Fibroblast of lung (primary cell): Measurements from ENCODE around the gene FBF1. TPM values are rescaled to one million over a fixed set of nuclear protein-coding genes. Genes with fewer than 3 reads are reported as not detected.

Experiments used
- DNase-seq, 2 donors: peaks; one replicate each; pipeline versions ENCODE4 v3.0.0 to v3.0.0-alpha.2; 2010; ENCODE audit warnings: low read depth in 2 of 2
- H2AFZ ChIP-seq: 2 replicates; pipeline ENCODE4 v1.5.1; 2012; ENCODE audit warnings: low read length, control low read depth, inconsistent platforms
- H3K27ac ChIP-seq: 2 replicates; pipeline ENCODE4 v1.5.1; 2011; ENCODE audit warnings: low read length, control low read depth; ENCODE audit not compliant: insufficient read depth
- H3K27me3 ChIP-seq: 2 replicates; pipeline ENCODE4 v1.5.1; 2011; ENCODE audit warnings: mild to moderate bottlenecking, low read length; ENCODE audit not compliant: control insufficient read depth, insufficient read depth
- H3K36me3 ChIP-seq: 2 replicates; pipeline ENCODE4 v1.5.1; 2011; ENCODE audit warnings: low read length; ENCODE audit not compliant: control insufficient read depth, insufficient read depth
- H3K4me1 ChIP-seq: 2 replicates; pipeline ENCODE4 v1.5.1; 2011; ENCODE audit warnings: low read length; ENCODE audit not compliant: control insufficient read depth, insufficient read depth; ENCODE audit errors: extremely low read depth
- H3K4me2 ChIP-seq: 2 replicates; pipeline ENCODE4 v1.5.1; 2011; ENCODE audit warnings: low read length, control low read depth; ENCODE audit not compliant: insufficient read depth; ENCODE audit errors: extremely low read depth
- H3K4me3 ChIP-seq, 4 experiments: fragments of 200-600 bp in 1 of 4; sonication (generic) in 1 of 4; replicated peaks in 1 of 4; 2 replicates each; pipeline ENCODE4 v1.5.1; 2011 to 2016; ENCODE audit warnings: low read length in 4 of 4, low read depth in 3 of 4, mild to moderate bottlenecking in 3 of 4, control low read depth in 2 of 4, inconsistent platforms in 1 of 4, mixed read lengths in 1 of 4; ENCODE audit not compliant: insufficient read depth in 1 of 4; ENCODE audit errors: control extremely low read depth in 1 of 4
- H3K79me2 ChIP-seq: 2 replicates; pipeline ENCODE4 v1.5.1; 2012; ENCODE audit warnings: mild to moderate bottlenecking, low read length, inconsistent platforms; ENCODE audit not compliant: control insufficient read depth, insufficient read depth
- H3K9ac ChIP-seq: 2 replicates; pipeline ENCODE4 v1.5.1; 2011; ENCODE audit warnings: mild to moderate bottlenecking, low read length, control low read depth; ENCODE audit not compliant: insufficient read depth
- H3K9me3 ChIP-seq: 2 replicates; pipeline ENCODE4 v1.5.1; 2012; ENCODE audit warnings: low read depth, low read length; ENCODE audit not compliant: control insufficient read depth, insufficient read depth
- H4K20me1 ChIP-seq: 2 replicates; pipeline ENCODE4 v1.5.1; 2011; ENCODE audit warnings: low read length; ENCODE audit not compliant: control insufficient read depth, insufficient read depth; ENCODE audit errors: extremely low read depth
- CTCF ChIP-seq, 2 donors: IDR thresholded peaks in 1 of 2; conservative IDR thresholded peaks in 1 of 2; 1 replicate in 1 of 2; 2 replicates in 1 of 2; pipeline ENCODE4 v1.5.1; 2011 to 2012; ENCODE audit warnings: low read length in 2 of 2, control low read depth in 1 of 2, inconsistent platforms in 1 of 2, low read depth in 1 of 2, mild to moderate bottlenecking in 1 of 2
- EZH2 ChIP-seq: IDR thresholded peaks from 2 replicates; pipeline ENCODE4 v1.5.1; 2012; ENCODE audit warnings: low read length, control low read depth, mild to moderate bottlenecking; ENCODE audit errors: missing control alignments
- polyA plus RNA-seq, 2 donors: library from polyadenylated mRNA; depleted of rRNA in 1 of 2; stranded (reverse) in 1 of 2; unstranded in 1 of 2; fragments of >200 nt; gene quantifications; 2 replicates each; pipeline ENCODE4 v1.2.1, GENCODE V29; 2011 to 2012; ENCODE audit warnings: missing spikeins in 1 of 2
- total RNA-seq: library from RNA; depleted of rRNA; stranded (reverse); fragments of >200 nt; gene quantifications from 2 replicates; pipeline ENCODE4 v1.2.1, GENCODE V29; 2014

Gene FBF1
- total and polyA plus RNA-seq, 2 donors (not counting 1 experiment from before 2014, with no cell fraction given): 1.6 to 11.2 TPM

GRCh38 chr17:75931062-75931461 is 9.8 kb downstream of the FBF1 start:
- Histone ChIP-seq H3K4me3 (no peak overlapping the region), H3K9ac (no peak overlapping the region), H4K20me1 (no peaks in the 10 kb centered on the region), H3K27ac (no peak overlapping the region), H3K4me2 (no peak overlapping the region), H3K9me3 (no peaks in the 10 kb centered on the region), H3K27me3 (no peaks in the 10 kb centered on the region), H3K4me1 (no peaks in the 10 kb centered on the region), H3K36me3 (no peaks in the 10 kb centered on the region), H2AFZ (no peak overlapping the region), H3K79me2 (no peaks in the 10 kb centered on the region)
- no peak for TF ChIP-seq EZH2
- no peak for TF ChIP-seq CTCF (conservative IDR thresholded peaks at IDR 0.05 in 1 of 2, IDR thresholded peaks at IDR 0.05 in 1 of 2; ENCODE audit: low read depth in 1 of 2, low read length in 2 of 2)
- DNase-seq: no peak

GRCh38 chr17:75927286-75927922 is 13.4 kb downstream of the FBF1 start:
- Histone ChIP-seq H4K20me1 (no peaks in the 10 kb centered on the region), H3K36me3 (peaks cover 3% of the 10 kb centered on the region), H3K4me3 (no peak overlapping the region), H3K79me2 (no peaks in the 10 kb centered on the region), H3K27me3 (no peaks in the 10 kb centered on the region), H3K27ac (no peak overlapping the region), H2AFZ (no peak overlapping the region), H3K4me2 (no peak overlapping the region), H3K9ac (no peak overlapping the region), H3K9me3 (no peaks in the 10 kb centered on the region), H3K4me1 (no peaks in the 10 kb centered on the region)
- peak in 1 of 2 donors; percentile 15 for DNase-seq
- no peak for TF ChIP-seq EZH2
- peak in 1 of 2 donors; percentile 33 for TF ChIP-seq CTCF (conservative IDR thresholded peaks at IDR 0.05 in 1 of 2, IDR thresholded peaks at IDR 0.05 in 1 of 2; ENCODE audit: low read depth in 1 of 2, low read length in 2 of 2)

GRCh38 chr17:75926456-75926855 is 14.4 kb downstream of the FBF1 start:
- no peak for DNase-seq
- Histone ChIP-seq H3K27me3 (no peaks in the 10 kb centered on the region), H3K4me1 (no peaks in the 10 kb centered on the region), H3K79me2 (no peaks in the 10 kb centered on the region), H3K4me3 (no peak overlapping the region), H3K27ac (no peak overlapping the region), H2AFZ (no peak overlapping the region), H4K20me1 (no peaks in the 10 kb centered on the region), H3K36me3 (peaks cover 3% of the 10 kb centered on the region), H3K9me3 (no peaks in the 10 kb centered on the region), H3K9ac (no peak overlapping the region), H3K4me2 (no peak overlapping the region)
- no peak for TF ChIP-seq EZH2
- no peak for TF ChIP-seq CTCF (conservative IDR thresholded peaks at IDR 0.05 in 1 of 2, IDR thresholded peaks at IDR 0.05 in 1 of 2; ENCODE audit: low read depth in 1 of 2, low read length in 2 of 2)
